ENCODE measurements around the gene CYFIP1. TPM values are rescaled to one million over a fixed set of nuclear protein-coding genes. Genes with fewer than 3 reads are reported as not detected.

The CYFIP1 gene
- total RNA-seq, 1 experiment from 2014 or later: 79.2 TPM

DNA sequence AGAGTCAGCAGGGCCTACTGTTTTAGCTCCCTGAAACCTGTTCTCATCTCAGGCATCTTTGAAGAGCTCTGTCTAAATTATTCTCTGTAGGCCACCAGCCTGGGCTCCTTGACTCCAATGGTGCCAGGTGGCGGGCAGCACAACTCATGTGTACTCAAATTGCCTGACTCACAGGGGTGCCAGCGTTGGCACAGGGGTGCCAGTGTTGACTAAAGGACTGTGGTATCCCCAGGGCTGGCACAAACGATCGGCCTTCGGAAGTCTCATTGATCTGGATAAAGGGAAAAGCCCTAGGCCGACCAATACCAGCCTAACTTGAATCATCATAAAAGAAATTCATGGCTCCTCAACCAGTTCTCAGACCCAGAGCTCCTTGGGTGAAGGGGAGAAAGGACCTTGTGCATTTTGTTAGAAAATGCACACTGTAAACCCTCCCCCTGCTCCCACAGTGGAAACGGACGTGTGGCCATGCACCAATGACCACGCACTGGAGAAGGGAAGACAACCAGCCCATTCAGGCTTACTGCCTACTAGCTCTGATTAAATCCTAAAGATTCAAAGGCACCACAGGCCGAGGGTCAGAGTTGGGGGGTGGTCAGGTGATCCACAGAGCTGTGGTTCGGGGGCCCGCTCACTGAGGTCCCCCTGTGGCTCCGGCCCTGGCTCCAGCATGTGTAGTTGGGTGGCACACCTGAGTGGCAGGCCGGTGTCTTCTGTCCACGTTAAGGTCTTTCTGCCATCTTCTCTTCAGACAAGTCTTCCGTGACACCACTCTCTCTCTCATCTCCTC is 72.8 kb downstream of the CYFIP1 start:
- Mint-ChIP-seq H3K4me1 (no peaks in the 10 kb centered on the region), H3K9me3 (no peaks in the 10 kb centered on the region), H3K27me3 (ENCODE audit: low read depth) (no peaks in the 10 kb centered on the region), H3K36me3 (peaks cover 50% of the 10 kb centered on the region), H3K27ac (no peak overlapping the region), H3K4me3 (no peak overlapping the region)
- no peak for DNase-seq (ENCODE audit: low spot score)
- ATAC-seq: no peak
- TF ChIP-seq SMAD3 (CRISPR knock-in tag; IDR thresholded peaks at IDR 0.05; ENCODE audit: borderline replicate concordance) (no peak), ZNF232 (CRISPR knock-in tag; IDR thresholded peaks at IDR 0.05) (no peak), GRHL2 (CRISPR knock-in tag; IDR thresholded peaks at IDR 0.05; ENCODE audit: insufficient replicate concordance, severe bottlenecking) (no peak), ZSCAN18 (CRISPR knock-in tag; IDR thresholded peaks at IDR 0.05) (no peak), NFE2L1 (CRISPR knock-in tag; IDR thresholded peaks at IDR 0.05) (no peak), ZNF121 (CRISPR knock-in tag; IDR thresholded peaks at IDR 0.05) (no peak), CREM (CRISPR knock-in tag; IDR thresholded peaks at IDR 0.05) (no peak), NFATC4 (CRISPR knock-in tag; IDR thresholded peaks at IDR 0.05) (no peak), SP1 (CRISPR knock-in tag; conservative IDR thresholded peaks at IDR 0.05) (no peak), FOXK1 (CRISPR knock-in tag; IDR thresholded peaks at IDR 0.05) (no peak), NR2C2 (CRISPR knock-in tag; IDR thresholded peaks at IDR 0.05) (no peak), MXD4 (CRISPR knock-in tag; IDR thresholded peaks at IDR 0.05; ENCODE audit: borderline replicate concordance) (no peak), EMX1 (CRISPR knock-in tag; IDR thresholded peaks at IDR 0.05) (no peak)
- TF ChIP-seq, protein P1, sequence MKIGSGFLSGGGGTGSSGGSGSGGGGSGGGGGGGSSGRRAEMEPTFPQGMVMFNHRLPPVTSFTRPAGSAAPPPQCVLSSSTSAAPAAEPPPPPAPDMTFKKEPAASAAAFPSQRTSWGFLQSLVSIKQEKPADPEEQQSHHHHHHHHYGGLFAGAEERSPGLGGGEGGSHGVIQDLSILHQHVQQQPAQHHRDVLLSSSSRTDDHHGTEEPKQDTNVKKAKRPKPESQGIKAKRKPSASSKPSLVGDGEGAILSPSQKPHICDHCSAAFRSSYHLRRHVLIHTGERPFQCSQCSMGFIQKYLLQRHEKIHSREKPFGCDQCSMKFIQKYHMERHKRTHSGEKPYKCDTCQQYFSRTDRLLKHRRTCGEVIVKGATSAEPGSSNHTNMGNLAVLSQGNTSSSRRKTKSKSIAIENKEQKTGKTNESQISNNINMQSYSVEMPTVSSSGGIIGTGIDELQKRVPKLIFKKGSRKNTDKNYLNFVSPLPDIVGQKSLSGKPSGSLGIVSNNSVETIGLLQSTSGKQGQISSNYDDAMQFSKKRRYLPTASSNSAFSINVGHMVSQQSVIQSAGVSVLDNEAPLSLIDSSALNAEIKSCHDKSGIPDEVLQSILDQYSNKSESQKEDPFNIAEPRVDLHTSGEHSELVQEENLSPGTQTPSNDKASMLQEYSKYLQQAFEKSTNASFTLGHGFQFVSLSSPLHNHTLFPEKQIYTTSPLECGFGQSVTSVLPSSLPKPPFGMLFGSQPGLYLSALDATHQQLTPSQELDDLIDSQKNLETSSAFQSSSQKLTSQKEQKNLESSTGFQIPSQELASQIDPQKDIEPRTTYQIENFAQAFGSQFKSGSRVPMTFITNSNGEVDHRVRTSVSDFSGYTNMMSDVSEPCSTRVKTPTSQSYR (CRISPR knock-in tag; IDR thresholded peaks at IDR 0.05): no peak
- TF ChIP-seq, protein P2, sequence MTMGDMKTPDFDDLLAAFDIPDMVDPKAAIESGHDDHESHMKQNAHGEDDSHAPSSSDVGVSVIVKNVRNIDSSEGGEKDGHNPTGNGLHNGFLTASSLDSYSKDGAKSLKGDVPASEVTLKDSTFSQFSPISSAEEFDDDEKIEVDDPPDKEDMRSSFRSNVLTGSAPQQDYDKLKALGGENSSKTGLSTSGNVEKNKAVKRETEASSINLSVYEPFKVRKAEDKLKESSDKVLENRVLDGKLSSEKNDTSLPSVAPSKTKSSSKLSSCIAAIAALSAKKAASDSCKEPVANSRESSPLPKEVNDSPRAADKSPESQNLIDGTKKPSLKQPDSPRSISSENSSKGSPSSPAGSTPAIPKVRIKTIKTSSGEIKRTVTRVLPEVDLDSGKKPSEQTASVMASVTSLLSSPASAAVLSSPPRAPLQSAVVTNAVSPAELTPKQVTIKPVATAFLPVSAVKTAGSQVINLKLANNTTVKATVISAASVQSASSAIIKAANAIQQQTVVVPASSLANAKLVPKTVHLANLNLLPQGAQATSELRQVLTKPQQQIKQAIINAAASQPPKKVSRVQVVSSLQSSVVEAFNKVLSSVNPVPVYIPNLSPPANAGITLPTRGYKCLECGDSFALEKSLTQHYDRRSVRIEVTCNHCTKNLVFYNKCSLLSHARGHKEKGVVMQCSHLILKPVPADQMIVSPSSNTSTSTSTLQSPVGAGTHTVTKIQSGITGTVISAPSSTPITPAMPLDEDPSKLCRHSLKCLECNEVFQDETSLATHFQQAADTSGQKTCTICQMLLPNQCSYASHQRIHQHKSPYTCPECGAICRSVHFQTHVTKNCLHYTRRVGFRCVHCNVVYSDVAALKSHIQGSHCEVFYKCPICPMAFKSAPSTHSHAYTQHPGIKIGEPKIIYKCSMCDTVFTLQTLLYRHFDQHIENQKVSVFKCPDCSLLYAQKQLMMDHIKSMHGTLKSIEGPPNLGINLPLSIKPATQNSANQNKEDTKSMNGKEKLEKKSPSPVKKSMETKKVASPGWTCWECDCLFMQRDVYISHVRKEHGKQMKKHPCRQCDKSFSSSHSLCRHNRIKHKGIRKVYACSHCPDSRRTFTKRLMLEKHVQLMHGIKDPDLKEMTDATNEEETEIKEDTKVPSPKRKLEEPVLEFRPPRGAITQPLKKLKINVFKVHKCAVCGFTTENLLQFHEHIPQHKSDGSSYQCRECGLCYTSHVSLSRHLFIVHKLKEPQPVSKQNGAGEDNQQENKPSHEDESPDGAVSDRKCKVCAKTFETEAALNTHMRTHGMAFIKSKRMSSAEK (CRISPR knock-in tag; IDR thresholded peaks at IDR 0.05; ENCODE audit: borderline replicate concordance): no peak
- TF ChIP-seq, protein P3, sequence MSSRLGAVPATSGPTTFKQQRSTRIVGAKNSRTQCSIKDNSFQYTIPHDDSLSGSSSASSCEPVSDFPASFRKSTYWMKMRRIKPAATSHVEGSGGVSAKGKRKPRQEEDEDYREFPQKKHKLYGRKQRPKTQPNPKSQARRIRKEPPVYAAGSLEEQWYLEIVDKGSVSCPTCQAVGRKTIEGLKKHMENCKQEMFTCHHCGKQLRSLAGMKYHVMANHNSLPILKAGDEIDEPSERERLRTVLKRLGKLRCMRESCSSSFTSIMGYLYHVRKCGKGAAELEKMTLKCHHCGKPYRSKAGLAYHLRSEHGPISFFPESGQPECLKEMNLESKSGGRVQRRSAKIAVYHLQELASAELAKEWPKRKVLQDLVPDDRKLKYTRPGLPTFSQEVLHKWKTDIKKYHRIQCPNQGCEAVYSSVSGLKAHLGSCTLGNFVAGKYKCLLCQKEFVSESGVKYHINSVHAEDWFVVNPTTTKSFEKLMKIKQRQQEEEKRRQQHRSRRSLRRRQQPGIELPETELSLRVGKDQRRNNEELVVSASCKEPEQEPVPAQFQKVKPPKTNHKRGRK (CRISPR knock-in tag; IDR thresholded peaks at IDR 0.05; ENCODE audit: borderline replicate concordance): no peak
- TF ChIP-seq, protein P4, sequence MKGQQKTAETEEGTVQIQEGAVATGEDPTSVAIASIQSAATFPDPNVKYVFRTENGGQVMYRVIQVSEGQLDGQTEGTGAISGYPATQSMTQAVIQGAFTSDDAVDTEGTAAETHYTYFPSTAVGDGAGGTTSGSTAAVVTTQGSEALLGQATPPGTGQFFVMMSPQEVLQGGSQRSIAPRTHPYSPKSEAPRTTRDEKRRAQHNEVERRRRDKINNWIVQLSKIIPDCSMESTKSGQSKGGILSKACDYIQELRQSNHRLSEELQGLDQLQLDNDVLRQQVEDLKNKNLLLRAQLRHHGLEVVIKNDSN (CRISPR knock-in tag; IDR thresholded peaks at IDR 0.05): no peak
- CTCF ChIA-PET: no interaction called here
- POLR2A ChIA-PET: no interaction called here

Data from WTC11 (cell line).